IPS-20b (cell line): Measurements from ENCODE around the gene RNU7-1.
A peak's percentile ranks its signal among the peaks of the same experiment; 100 is the strongest.

Experiments used
- H3K27ac ChIP-seq: one replicate; pipeline ENCODE4 v1.5.1; 2013; ENCODE audit warnings: low read length
- H3K27me3 ChIP-seq: 2 replicates; pipeline ENCODE4 v1.6.1; 2013; ENCODE audit warnings: mild to moderate bottlenecking, low read length, inconsistent platforms; ENCODE audit not compliant: insufficient read depth
- H3K36me3 ChIP-seq: 2 replicates; pipeline ENCODE4 v1.6.1; 2013; ENCODE audit warnings: low read depth, mild to moderate bottlenecking, inconsistent platforms, low read length, moderate library complexity; ENCODE audit not compliant: insufficient read depth
- H3K4me1 ChIP-seq: 2 replicates; pipeline ENCODE4 v1.6.1; 2013; ENCODE audit warnings: mild to moderate bottlenecking, control low read depth, inconsistent platforms, low read length, moderate library complexity; ENCODE audit not compliant: insufficient read depth
- H3K4me3 ChIP-seq: 2 replicates; pipeline ENCODE4 v1.5.1; 2013; ENCODE audit warnings: mild to moderate bottlenecking, low read length, inconsistent platforms
- H3K9ac ChIP-seq: 2 replicates; pipeline ENCODE4 v1.6.1; 2013; ENCODE audit warnings: low read depth, mild to moderate bottlenecking, inconsistent platforms, low read length, moderate library complexity
- H3K9me3 ChIP-seq: 2 replicates; pipeline ENCODE4 v1.6.1; 2013; ENCODE audit warnings: mild to moderate bottlenecking, low read depth, low read length, inconsistent platforms; ENCODE audit not compliant: insufficient read depth

RNU7-1 gene

DNA sequence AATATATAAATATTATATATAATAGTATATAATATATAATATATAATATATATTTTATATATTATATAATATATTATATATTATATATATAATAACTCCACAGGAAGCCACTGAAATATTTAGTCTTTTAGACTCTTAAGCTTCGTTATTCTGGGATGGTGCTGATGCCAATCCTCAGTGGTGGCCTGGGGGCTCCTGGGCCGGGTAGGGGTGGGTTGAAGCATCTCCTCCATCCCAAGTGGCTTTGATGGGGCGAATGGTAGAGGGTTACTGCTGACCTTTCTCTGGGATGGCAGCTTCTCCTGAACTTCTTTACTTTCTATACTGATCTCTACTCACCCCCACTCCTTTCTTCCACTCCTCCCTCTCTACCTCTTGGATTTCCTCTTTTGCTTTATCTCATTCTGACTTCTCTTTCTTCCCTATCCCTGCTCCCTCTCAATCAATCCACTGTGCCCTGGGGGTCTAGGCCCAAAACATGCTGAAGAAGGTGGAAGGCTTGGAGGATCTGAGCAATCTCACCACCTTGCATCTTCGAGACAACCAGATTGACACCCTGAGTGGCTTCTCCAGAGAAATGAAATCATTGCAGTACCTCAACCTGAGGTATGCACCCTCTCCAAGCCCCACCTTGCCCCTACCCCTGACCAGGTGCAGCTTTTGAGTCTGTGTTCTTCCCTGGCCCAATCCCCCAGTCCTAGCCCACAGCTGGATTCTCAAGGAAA lies 34.0 kb upstream of the RNU7-1 start:
- Histone ChIP-seq H3K9ac (no peak overlapping the region), H3K27ac (no peak overlapping the region), H3K27me3 (peaks cover 18% of the 10 kb centered on the region), H3K9me3 (no peaks in the 10 kb centered on the region), H3K4me3 (no peak overlapping the region), H3K36me3 (no peaks in the 10 kb centered on the region), H3K4me1 (peaks cover 4% of the 10 kb centered on the region; the same call in 1 of the 2 replicates)

DNA sequence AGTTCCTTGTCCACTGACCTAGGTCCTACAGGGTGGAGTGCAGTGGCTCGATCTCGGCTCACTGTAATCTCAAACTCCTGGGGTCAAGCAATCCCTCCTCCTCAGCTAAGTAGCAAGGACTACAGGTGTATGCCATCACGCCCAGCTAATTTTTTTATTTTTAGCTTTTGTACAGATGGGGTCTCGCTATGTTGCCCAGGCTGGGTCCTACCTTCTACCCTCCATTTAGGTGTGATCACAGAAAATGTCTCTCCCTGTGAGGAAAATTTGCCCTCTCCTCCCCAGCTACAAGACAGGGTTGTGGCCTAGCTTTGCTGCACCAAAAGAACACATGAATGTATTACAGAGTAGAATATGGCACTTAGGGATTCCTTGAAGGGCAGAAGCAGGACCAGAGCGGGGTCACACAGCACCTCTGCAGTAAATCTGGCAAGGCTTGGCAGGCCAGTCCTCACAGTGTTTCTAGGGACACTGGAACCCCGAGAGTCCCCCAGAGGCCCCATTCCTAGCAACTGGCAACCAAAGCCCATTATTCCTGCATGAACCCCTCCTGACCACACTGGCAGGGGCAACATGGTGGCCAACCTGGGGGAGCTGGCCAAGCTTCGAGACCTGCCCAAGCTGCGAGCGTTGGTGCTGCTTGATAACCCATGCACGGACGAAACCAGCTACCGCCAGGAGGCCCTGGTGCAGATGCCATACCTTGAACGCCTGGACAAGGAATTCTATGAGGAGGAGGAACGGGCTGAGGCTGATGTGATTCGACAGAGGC lies 31.3 kb upstream of the RNU7-1 start:
- Histone ChIP-seq H3K9me3 (no peaks in the 10 kb centered on the region), H3K36me3 (peaks cover 16% of the 10 kb centered on the region), H3K27me3 (peaks cover 5% of the 10 kb centered on the region), H3K4me1 (peaks cover 4% of the 10 kb centered on the region; the same call in 1 of the 2 replicates), H3K9ac (no peak overlapping the region), H3K27ac (no peak overlapping the region), H3K4me3 (no peak overlapping the region)

DNA sequence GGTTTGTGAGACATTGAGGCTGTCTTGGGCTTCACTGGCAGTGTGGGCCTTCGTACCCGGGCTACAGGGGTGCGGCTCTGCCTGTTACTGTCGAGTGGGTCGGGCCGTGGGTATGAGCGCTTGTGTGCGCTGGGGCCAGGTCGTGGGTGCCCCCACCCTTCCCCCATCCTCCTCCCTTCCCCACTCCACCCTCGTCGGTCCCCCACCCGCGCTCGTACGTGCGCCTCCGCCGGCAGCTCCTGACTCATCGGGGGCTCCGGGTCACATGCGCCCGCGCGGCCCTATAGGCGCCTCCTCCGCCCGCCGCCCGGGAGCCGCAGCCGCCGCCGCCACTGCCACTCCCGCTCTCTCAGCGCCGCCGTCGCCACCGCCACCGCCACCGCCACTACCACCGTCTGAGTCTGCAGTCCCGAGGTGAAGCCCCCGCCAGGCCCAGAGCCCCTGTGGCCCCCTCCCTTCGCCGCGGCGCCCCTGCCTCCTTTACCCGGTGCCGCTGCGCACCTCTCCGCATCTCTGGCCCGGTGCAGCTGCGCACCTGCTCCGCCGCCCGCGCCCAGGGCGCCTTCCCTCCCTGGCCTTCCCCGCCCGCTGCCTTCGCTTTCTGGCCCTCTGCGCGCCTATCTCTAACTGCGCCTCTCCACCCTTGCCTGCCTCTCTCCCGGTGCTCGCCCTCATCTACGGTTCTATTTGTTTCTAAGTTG lies 29.2 kb upstream of the RNU7-1 start, which contains the start of gene ENO2:
ENO2 (plus strand) TSS at position 335 of the 701 bp plus-strand sequence. CDS start 1,253 bp downstream, outside the sequence.
- Histone ChIP-seq H3K9ac (peak within 1 kb of the TSS; percentile 75), H3K4me1 (peaks cover 4% of the 10 kb centered on the region; the same call in 1 of the 2 replicates), H3K9me3 (no peaks in the 10 kb centered on the region), H3K27me3 (peaks cover 5% of the 10 kb centered on the region), H3K36me3 (peaks cover 30% of the 10 kb centered on the region), H3K4me3 (peak within 1 kb of the TSS; percentile 81), H3K27ac (no peak within 1 kb of the TSS)

DNA sequence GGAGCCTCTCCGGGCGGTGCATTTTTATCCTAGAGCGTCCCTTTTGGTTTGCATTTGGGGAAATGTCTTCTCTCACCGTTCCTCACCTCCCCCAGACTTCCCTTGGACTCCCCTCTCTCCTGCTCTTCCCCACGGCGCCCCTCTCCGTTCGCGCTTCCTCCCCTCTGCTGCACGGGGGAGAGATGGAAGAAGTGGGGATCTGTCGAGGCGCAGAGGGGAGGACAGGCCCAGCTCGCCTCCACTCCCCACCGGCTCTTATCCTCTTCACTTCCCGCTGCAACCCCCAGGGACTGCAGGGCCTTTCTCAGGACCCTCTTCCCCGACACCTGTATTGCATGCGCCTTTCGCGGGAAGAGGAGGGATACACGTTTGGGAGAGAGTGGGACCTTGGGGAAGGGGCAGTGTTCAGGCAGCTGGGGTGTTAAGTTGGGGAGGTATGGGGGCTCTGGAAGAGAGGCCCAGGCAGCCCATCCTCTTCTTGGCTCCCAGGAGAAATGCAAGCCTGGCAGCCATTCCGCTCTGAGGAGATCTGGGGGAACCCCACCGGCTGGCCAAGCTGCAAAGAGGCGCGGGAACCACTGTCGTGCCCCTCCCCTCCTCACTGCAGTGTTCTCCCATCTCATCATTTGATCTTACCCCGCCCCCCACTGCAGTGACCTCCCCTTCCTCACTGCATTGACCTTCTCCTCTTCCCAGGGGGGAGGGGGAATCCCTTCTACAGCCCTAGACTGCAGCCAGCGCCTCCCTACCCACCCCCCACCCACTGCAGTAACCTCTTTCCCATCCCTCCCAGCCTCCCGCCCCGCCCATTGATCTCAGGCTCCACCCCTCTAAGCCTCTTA lies 28.4 kb upstream of the RNU7-1 start:
- peak overlapping the region; percentile 81 for H3K4me3 ChIP-seq
- peaks cover 5% of the 10 kb centered on the region for H3K27me3 ChIP-seq
- peaks cover 4% of the 10 kb centered on the region; the same call in 1 of the 2 replicates for H3K4me1 ChIP-seq
- no peak overlapping the region for H3K27ac ChIP-seq
- H3K9me3 ChIP-seq: no peaks in the 10 kb centered on the region
- peak overlapping the region; percentile 75 for H3K9ac ChIP-seq
- peaks cover 38% of the 10 kb centered on the region for H3K36me3 ChIP-seq

DNA sequence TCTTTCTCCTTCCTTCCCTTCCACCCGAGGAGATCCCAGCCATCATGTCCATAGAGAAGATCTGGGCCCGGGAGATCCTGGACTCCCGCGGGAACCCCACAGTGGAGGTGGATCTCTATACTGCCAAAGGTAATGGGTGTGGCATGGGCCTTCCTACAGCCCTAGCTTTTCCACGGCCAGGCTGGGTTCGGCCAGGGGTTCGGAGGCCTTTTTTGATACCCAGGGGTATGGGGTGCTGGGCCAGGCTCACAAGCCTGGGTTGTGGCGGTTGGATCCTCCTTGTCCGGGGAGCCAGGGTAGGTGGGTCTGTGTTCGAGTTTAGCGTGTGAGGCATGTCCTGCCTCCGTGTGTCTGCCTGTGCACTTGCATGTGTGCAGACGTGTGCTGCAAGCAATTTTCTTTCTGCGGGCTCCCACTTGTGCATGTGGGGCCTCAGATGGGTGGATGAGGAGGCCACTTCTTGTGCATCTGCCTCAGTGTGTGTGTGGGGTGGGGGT lies 27.8 kb upstream of the RNU7-1 start:
- Histone ChIP-seq H3K27me3 (peaks cover 5% of the 10 kb centered on the region), H3K4me3 (peak overlapping the region; percentile 81), H3K4me1 (peaks cover 4% of the 10 kb centered on the region; the same call in 1 of the 2 replicates)

DNA sequence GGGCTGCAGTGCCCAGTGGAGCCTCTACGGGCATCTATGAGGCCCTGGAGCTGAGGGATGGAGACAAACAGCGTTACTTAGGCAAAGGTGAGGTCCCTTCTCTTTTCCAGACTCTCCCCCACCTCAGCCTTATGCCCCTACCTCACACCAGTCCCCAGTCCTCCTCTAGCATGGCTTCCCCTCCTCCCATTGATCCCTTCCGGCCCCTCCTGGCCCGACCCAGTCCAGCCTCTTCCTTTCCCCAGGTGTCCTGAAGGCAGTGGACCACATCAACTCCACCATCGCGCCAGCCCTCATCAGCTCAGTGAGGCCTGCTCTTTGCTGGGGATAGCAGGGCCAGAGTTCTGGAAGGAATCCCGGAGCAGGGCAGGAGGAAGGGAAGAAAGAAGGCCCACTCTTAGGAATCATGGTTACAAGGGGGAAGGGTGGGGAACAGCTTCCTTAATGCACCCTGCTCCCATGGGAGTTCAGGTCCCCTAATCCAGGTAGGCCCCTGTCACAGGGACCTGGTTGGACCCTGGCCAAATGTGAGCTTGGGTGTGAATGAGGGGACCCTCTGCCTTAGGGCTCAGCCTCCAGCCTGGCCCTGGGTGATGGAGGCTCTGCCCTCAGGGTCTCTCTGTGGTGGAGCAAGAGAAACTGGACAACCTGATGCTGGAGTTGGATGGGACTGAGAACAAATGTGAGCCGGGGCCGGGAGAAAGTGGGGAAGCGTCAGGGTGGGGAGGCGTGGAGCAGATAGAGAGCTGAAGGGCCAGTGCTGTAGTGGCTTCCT lies 27.0 kb upstream of the RNU7-1 start:
- Histone ChIP-seq H3K36me3 (peaks cover 48% of the 10 kb centered on the region), H3K4me1 (peaks cover 4% of the 10 kb centered on the region; the same call in 1 of the 2 replicates), H3K27ac (no peak overlapping the region), H3K27me3 (peaks cover 5% of the 10 kb centered on the region), H3K4me3 (no peak overlapping the region), H3K9me3 (no peaks in the 10 kb centered on the region), H3K9ac (no peak overlapping the region)

More for the DNA sequence above, 27.8 kb upstream of the RNU7-1 start:
- Histone ChIP-seq H3K9me3 (no peaks in the 10 kb centered on the region), H3K36me3 (peaks cover 40% of the 10 kb centered on the region), H3K9ac (no peak overlapping the region), H3K27ac (no peak overlapping the region)

DNA sequence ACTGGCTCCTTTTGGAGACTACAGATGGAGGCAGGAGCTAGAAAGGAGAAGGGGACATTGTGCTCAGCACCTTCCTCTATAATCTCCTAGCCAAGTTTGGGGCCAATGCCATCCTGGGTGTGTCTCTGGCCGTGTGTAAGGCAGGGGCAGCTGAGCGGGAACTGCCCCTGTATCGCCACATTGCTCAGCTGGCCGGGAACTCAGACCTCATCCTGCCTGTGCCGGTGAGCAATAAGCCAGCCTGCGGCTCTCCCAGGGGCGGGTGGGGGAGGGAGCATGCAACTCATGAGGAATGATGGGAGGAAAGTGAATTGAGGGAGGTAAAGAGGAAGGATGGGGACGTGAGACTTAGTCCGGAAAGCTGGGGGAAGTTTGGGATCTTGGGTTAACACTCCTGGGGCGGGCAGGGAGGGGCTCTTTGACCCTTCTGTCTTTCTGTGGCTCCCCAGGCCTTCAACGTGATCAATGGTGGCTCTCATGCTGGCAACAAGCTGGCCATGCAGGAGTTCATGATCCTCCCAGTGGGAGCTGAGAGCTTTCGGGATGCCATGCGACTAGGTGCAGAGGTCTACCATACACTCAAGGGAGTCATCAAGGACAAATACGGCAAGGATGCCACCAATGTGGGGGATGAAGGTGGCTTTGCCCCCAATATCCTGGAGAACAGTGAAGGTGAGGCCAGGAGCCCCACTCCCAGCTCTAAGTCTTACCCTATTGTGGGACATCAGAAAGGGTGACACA lies 26.0 kb upstream of the RNU7-1 start:
- H3K27me3 ChIP-seq: peaks cover 5% of the 10 kb centered on the region
- peaks cover 59% of the 10 kb centered on the region for H3K36me3 ChIP-seq
- H3K9me3 ChIP-seq: no peaks in the 10 kb centered on the region
- H3K4me3 ChIP-seq: no peak overlapping the region
- H3K4me1 ChIP-seq: peaks cover 4% of the 10 kb centered on the region; the same call in 1 of the 2 replicates
- H3K9ac ChIP-seq: no peak overlapping the region
- no peak overlapping the region for H3K27ac ChIP-seq

DNA sequence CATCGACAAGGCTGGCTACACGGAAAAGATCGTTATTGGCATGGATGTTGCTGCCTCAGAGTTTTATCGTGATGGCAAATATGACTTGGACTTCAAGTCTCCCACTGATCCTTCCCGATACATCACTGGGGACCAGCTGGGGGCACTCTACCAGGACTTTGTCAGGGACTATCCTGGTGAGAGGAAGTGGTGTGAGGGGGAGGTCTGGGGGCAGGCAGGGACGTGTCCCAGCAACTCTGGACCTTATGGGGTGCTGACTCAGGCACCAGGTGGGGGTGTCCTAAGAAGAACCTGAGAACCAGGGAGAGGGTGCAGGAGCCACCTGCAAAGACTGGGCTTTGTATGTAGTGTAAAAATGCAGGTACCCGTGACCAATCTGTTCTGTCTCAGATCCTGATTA lies 24.0 kb upstream of the RNU7-1 start:
- no peaks in the 10 kb centered on the region for H3K9me3 ChIP-seq
- H3K9ac ChIP-seq: no peak overlapping the region
- no peak overlapping the region for H3K4me3 ChIP-seq
- peaks cover 3% of the 10 kb centered on the region; the same call in 1 of the 2 replicates for H3K4me1 ChIP-seq
- H3K27ac ChIP-seq: no peak overlapping the region
- H3K36me3 ChIP-seq: peaks cover 73% of the 10 kb centered on the region
- H3K27me3 ChIP-seq: no peaks in the 10 kb centered on the region

DNA sequence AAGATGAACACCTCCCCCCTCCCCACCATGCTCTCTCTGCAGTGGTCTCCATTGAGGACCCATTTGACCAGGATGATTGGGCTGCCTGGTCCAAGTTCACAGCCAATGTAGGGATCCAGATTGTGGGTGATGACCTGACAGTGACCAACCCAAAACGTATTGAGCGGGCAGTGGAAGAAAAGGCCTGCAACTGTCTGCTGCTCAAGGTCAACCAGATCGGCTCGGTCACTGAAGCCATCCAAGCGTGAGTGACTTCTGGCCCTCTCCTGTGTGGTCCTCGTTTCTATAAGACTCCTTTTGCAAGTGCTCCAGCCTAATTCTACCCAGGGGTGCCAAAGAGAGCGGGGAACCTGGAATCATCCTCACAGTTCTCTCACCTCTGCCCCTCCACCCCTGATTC lies 22.1 kb upstream of the RNU7-1 start:
- Histone ChIP-seq H3K9ac (no peak overlapping the region), H3K4me3 (no peak overlapping the region), H3K27me3 (no peaks in the 10 kb centered on the region), H3K36me3 (peaks cover 65% of the 10 kb centered on the region), H3K27ac (no peak overlapping the region), H3K4me1 (peaks cover 14% of the 10 kb centered on the region; the same call in 1 of the 2 replicates), H3K9me3 (no peaks in the 10 kb centered on the region)
